Measurements from ENCODE around the gene SCN2A.

- TF ChIP-seq CTCF (IDR thresholded peaks at IDR 0.05; ENCODE audit: insufficient read depth, low read length, poor library complexity, severe bottlenecking) = no peak
- no peak for TF ChIP-seq EZH2phosphoT487 (conservative IDR thresholded peaks at IDR 0.05; ENCODE audit: low read length)
Observed at GRCh38 chr2:165428926-165429325, 189.7 kb downstream of the SCN2A start.

Measured in SU-DHL-6 (cell line).